Activated CD4-positive, alpha-beta memory T cell treated with anti-CD3 and anti-CD28 coated beads for 36 hours (primary cell): ENCODE results near the gene HMGB1. TPM values are rescaled to one million over a fixed set of nuclear protein-coding genes. Genes with fewer than 3 reads are reported as not detected.

Source experiments
- CTCF ChIA-PET: fragments of 350-600 bp; sonication (Branson Sonifier 250); formaldehyde crosslinking; loops from one replicate; lab custom pipeline; 2021; ENCODE audit warnings: antibody characterized with exemption, inconsistent platforms; lab: Charles Lee
- POLR2A ChIA-PET: fragments of 350-600 bp; sonication (Branson Sonifier 250); formaldehyde crosslinking; loops from one replicate; lab custom pipeline; 2021; ENCODE audit warnings: antibody characterized with exemption; lab: Charles Lee
- DNase-seq: peaks from one replicate; pipeline ENCODE4 v3.0.0-alpha.2; 2020
- H3K27ac Mint-ChIP-seq: one replicate; pipeline ENCODE4 v1.8.0; 2021; ENCODE audit warnings: mixed read lengths
- H3K27me3 Mint-ChIP-seq: one replicate; pipeline ENCODE4 v1.8.0; 2021; ENCODE audit warnings: mixed read lengths
- H3K36me3 Mint-ChIP-seq: one replicate; pipeline ENCODE4 v1.8.0; 2021; ENCODE audit warnings: mixed read lengths
- H3K4me1 Mint-ChIP-seq: one replicate; pipeline ENCODE4 v1.8.0; 2021; ENCODE audit warnings: low read depth, mixed read lengths
- H3K4me3 Mint-ChIP-seq: one replicate; pipeline ENCODE4 v1.8.0; 2021; ENCODE audit warnings: mild to moderate bottlenecking, mixed read lengths
- H3K9me3 Mint-ChIP-seq: one replicate; pipeline ENCODE4 v1.8.0; 2021; ENCODE audit warnings: mixed read lengths
- intact Hi-C: fragments of 100-400 bp; cut with micrococcal nuclease; formaldehyde crosslinking; loops from one replicate; pipeline ENCODE4 v1.15.1; 2023
- total RNA-seq, 2 experiments: library from RNA; stranded (reverse); gene quantifications; one replicate each; pipeline ENCODE4 v1.2.3, GENCODE V29; 2021

HMGB1 gene
- total RNA-seq, 2 experiments from 2014 or later: 689 to 693 TPM

DNA sequence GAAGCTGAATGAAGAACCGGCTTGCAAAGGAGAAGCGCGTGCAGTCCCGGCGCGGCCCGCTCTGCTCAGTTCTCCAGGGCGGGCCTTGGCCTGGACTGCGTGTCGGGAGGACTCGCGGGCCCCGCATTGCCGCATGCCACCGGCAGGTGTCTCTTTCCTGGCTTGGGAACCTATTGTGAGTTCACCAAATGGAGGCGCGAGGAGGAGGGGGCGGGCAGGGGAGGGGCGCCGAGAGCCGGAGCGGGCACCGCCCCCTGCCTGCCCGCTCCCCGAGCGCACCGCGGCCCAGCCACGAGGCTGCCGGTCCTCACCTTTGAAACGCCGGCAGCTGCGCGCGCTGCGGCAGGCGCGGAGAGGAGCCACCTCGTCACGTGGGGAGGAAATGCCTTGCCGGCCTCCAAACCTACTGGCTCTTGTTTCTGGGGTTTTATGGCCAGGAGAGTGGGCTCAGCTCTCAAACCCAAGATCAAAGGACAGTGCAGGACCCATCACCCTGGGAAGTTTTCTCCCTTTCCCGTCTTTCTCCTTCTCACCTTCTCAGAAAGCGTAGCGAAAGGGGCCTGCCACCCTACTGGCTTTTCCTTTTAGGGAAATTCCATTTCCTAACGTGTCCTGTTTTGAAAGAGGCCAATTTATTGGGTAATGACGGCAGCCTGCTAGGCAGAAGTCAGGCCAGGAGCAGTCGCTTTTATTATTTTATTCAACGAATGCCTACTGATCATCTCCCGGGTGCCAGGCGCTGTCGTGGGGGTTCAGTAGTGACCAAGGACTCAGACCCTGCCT is 57.2 kb downstream of the HMGB1 start:
- peak; percentile 97 for DNase-seq
- Mint-ChIP-seq H3K4me1 (peaks cover 18% of the 10 kb centered on the region), H3K27ac (peak overlapping the region; percentile 2), H3K27me3 (no peaks in the 10 kb centered on the region), H3K36me3 (no peaks in the 10 kb centered on the region), H3K9me3 (no peaks in the 10 kb centered on the region), H3K4me3 (peak overlapping the region; percentile 43)
- CTCF ChIA-PET: interaction anchor here (0.6 to 2.8 kb wide), 10 partner anchors 11 to 276 kb away, joined by 3 to 11 read pairs (median 5); partner anchors contain the start of genes KATNAL1 and UBE2L5
- POLR2A ChIA-PET: interaction anchor here (1.1 to 1.8 kb wide), 3 partner anchors 14 to 209 kb away, joined by 3 to 7 read pairs (median 3); partner anchors contain the start of genes UBE2L5 and USPL1
- intact Hi-C loops: loop anchor here (1.0 to 5.0 kb wide), 7 partner anchors 14 to 395 kb away; partner anchors contain the start of gene KATNAL1

DNA sequence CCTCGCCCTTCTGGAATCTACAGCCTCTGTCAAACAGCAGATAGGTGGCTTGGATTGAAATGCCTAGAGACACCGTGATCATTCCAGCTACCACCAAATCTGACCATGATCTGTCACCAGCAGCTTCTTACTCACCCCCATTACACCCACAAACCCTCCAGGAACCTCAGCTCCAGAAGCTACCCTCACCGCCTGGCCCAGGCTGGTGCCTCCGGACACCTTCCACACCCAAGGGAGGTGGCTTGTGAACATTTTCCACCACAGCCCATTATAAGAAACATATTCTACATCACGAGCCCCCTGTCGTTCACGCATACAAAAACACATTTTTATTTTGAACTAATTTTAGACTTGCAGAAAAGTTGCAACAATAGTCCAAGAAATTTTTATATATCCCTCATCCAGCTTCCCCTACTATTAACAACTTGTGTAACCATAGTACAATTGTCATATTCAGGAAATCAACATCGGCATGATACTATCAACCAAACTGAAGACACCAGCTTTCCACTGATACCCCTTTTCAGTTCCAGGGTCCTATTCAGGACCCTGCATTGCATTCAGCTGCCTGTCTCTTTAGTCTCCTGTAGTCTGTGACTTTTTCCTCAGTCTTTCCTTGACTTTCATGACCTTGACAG is 58.8 kb downstream of the HMGB1 start:
- intact Hi-C loops: loop anchor here (5.0 kb wide), 2 partner anchors 145 to 170 kb away; no protein-coding TSS in a partner anchor
- no peak for DNase-seq
- CTCF ChIA-PET: interaction anchor here (0.7 to 2.8 kb wide), 10 partner anchors 10 to 274 kb away, joined by 3 to 11 read pairs (median 5); partner anchors contain the start of gene KATNAL1
- Mint-ChIP-seq H3K9me3 (no peaks in the 10 kb centered on the region), H3K4me3 (no peak overlapping the region), H3K36me3 (no peaks in the 10 kb centered on the region), H3K27me3 (no peaks in the 10 kb centered on the region), H3K27ac (no peak overlapping the region), H3K4me1 (peaks cover 15% of the 10 kb centered on the region)
- POLR2A ChIA-PET: no interaction called here

Other genes with a start within 250 kb of the HMGB1 start
- gene KATNAL1, start 158.4 kb downstream of the HMGB1 start, total RNA-seq: 10 to 100 TPM; 13.9 to 16.8 TPM
- gene UBE2L5, start 43.4 kb downstream of the HMGB1 start, total RNA-seq: not detected
- gene USPL1, start 152.0 kb upstream of the HMGB1 start, total RNA-seq: 10 to 100 TPM; 13.3 to 13.8 TPM